GM18505 (cell line): ENCODE data around the gene HRG.

Experiments used
- ATAC-seq: cut with Tn5 transposase; IDR thresholded peaks from one replicate; pipeline ENCODE4 v1.9.1; 2021; ENCODE audit not compliant: unreplicated experiment
- POLR2A ChIP-seq: IDR thresholded peaks from 4 replicates; pipeline ENCODE4 v1.6.1; 2011; ENCODE audit warnings: borderline replicate concordance; ENCODE audit not compliant: insufficient read depth, insufficient read length; ENCODE audit errors: extremely low read depth

Gene HRG

GRCh38 chr3:186713499-186713898 is 47.7 kb downstream of the HRG start:
- no peak for TF ChIP-seq POLR2A
- ATAC-seq, result no peak

- no peak for ATAC-seq
- TF ChIP-seq POLR2A, result no peak
Observed at GRCh38 chr3:186717039-186717457, 51.2 kb downstream of the HRG start, which contains the start of gene KNG1. TSS of gene KNG1 (plus strand) at chr3:186717359. CDS start at chr3:186717543, 184 bp downstream.

GRCh38 chr3:186719945-186720739 is 54.3 kb downstream of the HRG start:
- no peak for ATAC-seq
- TF ChIP-seq POLR2A, result no peak

GRCh38 chr3:186722457-186722856 is 56.6 kb downstream of the HRG start:
- no peak for ATAC-seq
- no peak for TF ChIP-seq POLR2A

- no peak for ATAC-seq
- TF ChIP-seq POLR2A, result no peak
Observed at GRCh38 chr3:186724911-186725310, 59.1 kb downstream of the HRG start.
